SU-DHL-6 (cell line): Measurements from ENCODE around the gene ASH1L.
A peak's percentile ranks its signal among the peaks of the same experiment; 100 is the strongest.
"Not testable (repeated sequence)": the region's sequence is repeated elsewhere in the genome, so short reads cannot be mapped to it uniquely, and the experiment has no call there.

Experiments used
- H2AFZ ChIP-seq: fragments of 200-600 bp; sonication (generic); 2 replicates; pipeline ENCODE4 v1.6.1; 2014; ENCODE audit warnings: low read depth, mild to moderate bottlenecking, moderate library complexity, mixed read lengths, antibody characterized with exemption, low read length; ENCODE audit not compliant: severe bottlenecking
- H3F3A ChIP-seq: fragments of 200-600 bp; shearing (Covaris generic); 2 replicates; pipeline ENCODE4 v1.6.0; 2016; ENCODE audit warnings: antibody characterized with exemption, mild to moderate bottlenecking; ENCODE audit not compliant: insufficient read depth
- H3K27ac ChIP-seq: fragments of 200-600 bp; sonication (generic); 2 replicates; pipeline ENCODE4 v1.5.1; 2016; ENCODE audit warnings: low read depth, mild to moderate bottlenecking, low read length, moderate library complexity, mixed read lengths
- H3K27me3 ChIP-seq: fragments of 200-600 bp; sonication (generic), shearing (Covaris generic); 2 replicates; pipeline ENCODE4 v1.6.0; 2014; ENCODE audit warnings: mild to moderate bottlenecking, low read length
- H3K36me3 ChIP-seq: fragments of 200-600 bp; sonication (generic); 2 replicates; pipeline ENCODE4 v1.6.1; 2014; ENCODE audit warnings: mild to moderate bottlenecking, low read length, mixed read lengths
- H3K4me2 ChIP-seq: fragments of 300-600, 200-600 bp; shearing (Covaris generic), sonication (generic); 2 replicates; pipeline ENCODE4 v1.6.0; 2014; ENCODE audit warnings: low read length, low read depth, mild to moderate bottlenecking; ENCODE audit not compliant: poor library complexity, severe bottlenecking
- H3K4me3 ChIP-seq: fragments of 200-600 bp; sonication (generic); 2 replicates; pipeline ENCODE4 v1.5.1; 2014; ENCODE audit warnings: antibody characterized with exemption, low read length, mild to moderate bottlenecking, mixed read lengths; ENCODE audit not compliant: insufficient read depth, poor library complexity, severe bottlenecking
- H3K79me2 ChIP-seq: fragments of 200-600 bp; sonication (generic); 2 replicates; pipeline ENCODE4 v1.6.1; 2014; ENCODE audit warnings: mild to moderate bottlenecking, low read length, moderate library complexity; ENCODE audit not compliant: insufficient read depth
- H3K9ac ChIP-seq: fragments of 200-600 bp; sonication (generic); 2 replicates; pipeline ENCODE4 v1.7.0; 2014; ENCODE audit warnings: mild to moderate bottlenecking, low read length
- H3K9me2 ChIP-seq: fragments of 200-600 bp; sonication (generic); replicated peaks from 2 replicates; pipeline ENCODE4 v1.6.1; 2014; ENCODE audit warnings: low read length; ENCODE audit not compliant: insufficient read depth
- H3K9me3 ChIP-seq: fragments of 200-600 bp; sonication (generic); 2 replicates; pipeline ENCODE4 v1.6.1; 2014; ENCODE audit warnings: low read length, mixed read lengths; ENCODE audit not compliant: insufficient read depth
- H4K20me1 ChIP-seq: fragments of 200-600 bp; sonication (generic); 2 replicates; pipeline ENCODE4 v1.6.1; 2014; ENCODE audit warnings: low read depth, mild to moderate bottlenecking, antibody characterized with exemption, low read length, moderate library complexity, mixed read lengths
- CTCF ChIP-seq: fragments of 200-600 bp; sonication (generic); IDR thresholded peaks from one replicate; pipeline ENCODE4 v1.5.1; 2017; ENCODE audit warnings: antibody characterized with exemption, mild to moderate bottlenecking, low read length, moderate library complexity; ENCODE audit not compliant: insufficient read depth, poor library complexity, severe bottlenecking
- EZH2phosphoT487 ChIP-seq: fragments of 200-600 bp; sonication (generic), shearing (Covaris generic); conservative IDR thresholded peaks from 2 replicates; pipeline ENCODE4 v1.6.1; 2018; ENCODE audit warnings: mild to moderate bottlenecking, antibody characterized with exemption, low read length, moderate library complexity, mixed read lengths

Gene ASH1L

GRCh38 chr1:155596864-155597263, 34.3 kb upstream of the ASH1L start:
- Histone ChIP-seq H3K9me3 (no peaks in the 10 kb centered on the region), H3K9me2 (no peaks in the 10 kb centered on the region), H3K36me3 (no peaks in the 10 kb centered on the region), H3K4me2 (no peak overlapping the region), H3K27ac (no peak overlapping the region), H3K27me3 (no peaks in the 10 kb centered on the region), H3K4me3 (no peak overlapping the region), H3K9ac (no peak overlapping the region), H3F3A (no peaks in the 10 kb centered on the region), H4K20me1 (no peaks in the 10 kb centered on the region), H2AFZ (no peak overlapping the region), H3K79me2 (no peaks in the 10 kb centered on the region)
- TF ChIP-seq CTCF = no peak
- TF ChIP-seq EZH2phosphoT487 = no peak

GRCh38 chr1:155595877-155596474, 33.4 kb upstream of the ASH1L start:
- H3K27ac ChIP-seq, H4K20me1 ChIP-seq, H3K36me3 ChIP-seq, H3K9me2 ChIP-seq, H3K4me3 ChIP-seq, H3K9ac ChIP-seq, H3K9me3 ChIP-seq, H3K79me2 ChIP-seq, H3K27me3 ChIP-seq, H3F3A ChIP-seq, H2AFZ ChIP-seq, H3K4me2 ChIP-seq: not testable (repeated sequence)

DNA sequence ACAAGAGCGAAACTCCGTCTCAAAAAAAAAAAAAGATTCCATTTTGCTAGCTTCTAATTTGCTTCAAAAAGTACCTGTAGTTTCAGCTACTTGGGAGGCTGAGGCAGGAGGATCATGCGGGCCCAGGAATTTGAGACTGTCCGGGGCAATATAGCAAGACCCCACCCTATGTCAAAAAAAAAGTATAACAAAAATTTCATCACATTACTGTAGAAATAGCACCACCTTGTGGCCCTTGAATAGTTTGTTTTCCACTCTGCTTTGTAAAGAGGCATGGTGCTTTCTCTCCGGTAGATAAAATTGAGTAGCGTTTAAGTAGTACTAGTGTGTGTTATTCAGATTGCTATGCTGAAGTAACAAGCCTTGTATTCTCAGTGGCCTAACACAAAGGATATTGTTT, 29.2 kb upstream of the ASH1L start:
- no peaks in the 10 kb centered on the region for H3F3A ChIP-seq
- TF ChIP-seq EZH2phosphoT487 (no peak), CTCF (peak; percentile 29)
- no peak overlapping the region for H2AFZ ChIP-seq
- H3K4me3 ChIP-seq = no peak overlapping the region
- no peak overlapping the region for H3K9ac ChIP-seq
- no peaks in the 10 kb centered on the region for H3K27me3 ChIP-seq
- H3K9me3 ChIP-seq = no peaks in the 10 kb centered on the region
- no peaks in the 10 kb centered on the region for H3K9me2 ChIP-seq
- no peaks in the 10 kb centered on the region for H3K79me2 ChIP-seq
- no peaks in the 10 kb centered on the region for H3K36me3 ChIP-seq
- no peaks in the 10 kb centered on the region for H4K20me1 ChIP-seq
- H3K27ac ChIP-seq = no peak overlapping the region
- no peak overlapping the region for H3K4me2 ChIP-seq

DNA sequence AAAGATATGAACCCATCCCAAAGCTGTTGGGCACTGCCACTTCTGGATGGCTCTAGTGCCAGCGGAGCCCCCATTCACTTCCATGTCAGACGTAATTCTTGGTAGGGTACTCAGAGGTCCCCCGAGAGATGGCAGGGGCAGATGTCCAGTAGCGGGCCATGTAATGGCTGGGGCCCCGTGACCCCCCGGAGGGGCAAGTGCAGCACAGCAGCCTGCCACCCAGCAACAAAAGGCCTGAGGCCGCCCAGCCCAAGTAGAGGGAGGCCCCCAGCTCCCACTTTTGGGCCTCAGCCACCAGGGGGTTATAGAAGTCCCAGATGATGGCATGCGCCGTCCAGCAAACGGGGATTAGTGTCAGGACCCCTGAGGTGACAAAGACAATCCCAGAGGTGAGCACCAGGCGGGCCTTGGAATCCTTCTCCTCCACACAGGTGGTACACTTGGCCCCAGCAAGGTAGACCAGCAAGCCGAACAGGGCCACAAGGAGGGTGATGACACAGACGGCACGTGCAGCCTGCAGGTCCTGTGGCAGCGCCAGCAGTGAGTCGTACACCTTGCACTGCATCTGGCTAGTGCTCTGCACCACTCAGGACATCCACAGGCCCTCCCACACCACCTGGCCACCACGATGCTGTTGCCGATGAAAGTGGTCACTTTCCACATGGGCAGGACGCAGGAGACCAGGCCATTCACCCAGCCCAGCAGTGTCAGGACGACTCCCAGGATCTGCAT, 28.1 kb upstream of the ASH1L start:
- not testable (repeated sequence) for H3K79me2 ChIP-seq, H3K4me2 ChIP-seq, H3K36me3 ChIP-seq, H3K9ac ChIP-seq, H4K20me1 ChIP-seq, H3K27ac ChIP-seq, H3F3A ChIP-seq, H3K27me3 ChIP-seq, H3K9me2 ChIP-seq, H3K4me3 ChIP-seq, H2AFZ ChIP-seq, H3K9me3 ChIP-seq

DNA sequence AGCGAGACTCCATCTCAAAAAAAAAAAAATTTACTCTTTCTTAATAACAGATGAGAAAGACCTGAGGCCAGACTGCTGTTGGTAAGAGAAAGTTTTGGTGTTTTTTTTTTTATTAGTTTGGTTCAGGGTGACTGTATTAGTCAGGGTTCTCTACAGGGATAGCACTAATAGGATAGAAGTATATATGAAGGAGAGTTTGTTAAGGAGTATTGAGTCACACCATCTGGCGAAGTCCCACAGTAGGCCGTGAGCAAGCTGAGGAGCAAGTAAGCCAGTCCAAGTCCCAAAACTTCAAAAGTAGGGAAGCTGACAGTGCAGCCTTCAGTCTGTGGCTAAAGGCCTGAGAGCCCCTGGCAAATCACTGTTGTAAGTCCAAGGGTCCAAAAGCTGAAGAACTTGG, 26.7 kb upstream of the ASH1L start:
- not testable (repeated sequence) for H3K9me2 ChIP-seq, H2AFZ ChIP-seq, H3K79me2 ChIP-seq, H3K4me2 ChIP-seq, H3F3A ChIP-seq, H4K20me1 ChIP-seq, H3K36me3 ChIP-seq, H3K9ac ChIP-seq, H3K27ac ChIP-seq, H3K4me3 ChIP-seq, H3K27me3 ChIP-seq, H3K9me3 ChIP-seq

DNA sequence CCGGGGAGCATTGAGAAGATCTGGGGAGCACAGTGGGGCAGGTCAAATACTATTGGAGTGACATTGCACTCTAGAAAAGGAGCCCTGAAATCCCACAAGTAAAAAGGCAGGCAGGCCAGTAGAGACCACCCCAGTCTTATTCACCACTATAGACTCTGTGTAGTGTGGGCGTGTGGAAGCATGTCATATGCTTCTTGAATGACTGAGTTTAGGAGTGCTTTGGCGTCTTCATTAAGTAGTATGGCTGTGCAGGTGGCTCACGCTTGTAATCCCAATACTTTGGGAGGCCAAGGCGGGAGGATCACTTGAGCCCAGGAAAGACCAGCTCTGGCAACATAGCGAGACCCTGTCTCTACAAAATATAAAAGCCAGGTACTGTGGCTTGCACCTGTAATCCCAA, 21.2 kb upstream of the ASH1L start:
- H3K79me2 ChIP-seq = peaks cover 19% of the 10 kb centered on the region; the same call in 1 of the 2 replicates
- not testable (repeated sequence) for H3K27ac ChIP-seq, H3K36me3 ChIP-seq, H3K4me3 ChIP-seq, H2AFZ ChIP-seq, H3K27me3 ChIP-seq, H4K20me1 ChIP-seq, H3K9me2 ChIP-seq, H3K9me3 ChIP-seq, H3K9ac ChIP-seq, H3F3A ChIP-seq, H3K4me2 ChIP-seq
